ENCODE measurements around the gene SLCO3A1. TPM values are rescaled to one million over a fixed set of nuclear protein-coding genes. Genes with fewer than 3 reads are reported as not detected.

Gene SLCO3A1
- total RNA-seq, 4 donors from 2014 or later, result 4.4 to 66.2 (median 5.1) TPM

DNA sequence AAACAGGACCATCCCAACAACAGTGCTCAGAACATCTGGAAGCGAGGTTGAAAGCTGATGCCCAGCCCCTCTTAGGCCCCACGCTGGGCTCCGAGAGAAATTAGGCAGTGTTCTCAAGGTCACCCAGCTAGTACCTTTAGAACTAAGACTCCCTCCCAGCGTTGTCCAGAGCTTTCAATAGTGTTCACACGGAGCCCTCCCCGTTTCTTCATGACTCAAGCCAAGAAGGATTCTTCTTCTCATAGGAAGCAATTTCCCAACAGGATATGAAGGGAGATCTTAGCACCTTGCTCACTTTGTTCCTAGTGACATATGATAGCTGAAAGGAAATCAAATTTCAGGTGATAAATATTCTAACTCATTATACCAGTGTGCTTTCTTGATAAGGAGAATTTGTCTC is 296.0 kb downstream of the SLCO3A1 start:
- no peak for DNase-seq
- in situ Hi-C loops (cut with MboI; ENCODE audit: low pct_ligation_motif_present in 1 of 4, low pct_unique_long_range_greater_than_20kb in 1 of 4, low sequenced_read_pairs in 3 of 4) (no loop called here), intact Hi-C loops (cut with DNase I; ENCODE audit: low total_unique reads) (no loop called here)
- Histone ChIP-seq H3K4me3 (no peak overlapping the region), H3K4me1 (no peaks in the 10 kb centered on the region), H3K27ac (no peak overlapping the region), H3K27me3 (no peaks in the 10 kb centered on the region), H3K36me3 (no peaks in the 10 kb centered on the region), H3K9me3 (no peaks in the 10 kb centered on the region)
- TF ChIP-seq CTCF (IDR thresholded peaks at IDR 0.05) (no peak), POLR2AphosphoS5 (IDR thresholded peaks at IDR 0.05) (no peak), POLR2A (IDR thresholded peaks at IDR 0.05) (no peak), EP300 (IDR thresholded peaks at IDR 0.05; ENCODE audit: low read depth) (no peak)
- 95% methylated on average over 6 of the region's 6 CpGs; no CpG with 5 or more reads in 1 of the 2 donors for WGBS, 2 donors (ENCODE audit: low coverage in 1 of 2)

GRCh38 chr15:92151168-92151567 is 297.7 kb downstream of the SLCO3A1 start:
- H3K9me3 ChIP-seq, result no peaks in the 10 kb centered on the region
- H3K36me3 ChIP-seq, result no peaks in the 10 kb centered on the region
- intact Hi-C loops (cut with DNase I; ENCODE audit: low total_unique reads), result no loop called here
- no peak overlapping the region for H3K4me3 ChIP-seq
- H3K27me3 ChIP-seq, result no peaks in the 10 kb centered on the region
- TF ChIP-seq EP300 (IDR thresholded peaks at IDR 0.05; ENCODE audit: low read depth) (no peak), POLR2AphosphoS5 (IDR thresholded peaks at IDR 0.05) (no peak), CTCF (IDR thresholded peaks at IDR 0.05) (no peak), POLR2A (IDR thresholded peaks at IDR 0.05) (no peak)
- 92 to 94% methylated on average over 4 to 8 of the region's 8 CpGs for WGBS, 2 donors (ENCODE audit: low coverage in 1 of 2)
- H3K4me1 ChIP-seq, result no peaks in the 10 kb centered on the region
- in situ Hi-C loops (cut with MboI; ENCODE audit: low pct_ligation_motif_present in 1 of 4, low pct_unique_long_range_greater_than_20kb in 1 of 4, low sequenced_read_pairs in 3 of 4), result no loop called here
- DNase-seq, result no peak
- no peak overlapping the region for H3K27ac ChIP-seq

GRCh38 chr15:92151741-92152140 is 298.2 kb downstream of the SLCO3A1 start:
- no peak for TF ChIP-seq CTCF (IDR thresholded peaks at IDR 0.05)
- no peak for TF ChIP-seq POLR2A (IDR thresholded peaks at IDR 0.05)
- no peak for TF ChIP-seq EP300 (IDR thresholded peaks at IDR 0.05; ENCODE audit: low read depth)
- DNase-seq, result no peak
- in situ Hi-C loops (cut with MboI; ENCODE audit: low pct_ligation_motif_present in 1 of 4, low pct_unique_long_range_greater_than_20kb in 1 of 4, low sequenced_read_pairs in 3 of 4) (no loop called here), intact Hi-C loops (cut with DNase I; ENCODE audit: low total_unique reads) (no loop called here)
- Histone ChIP-seq H3K27ac (no peak overlapping the region), H3K27me3 (no peaks in the 10 kb centered on the region), H3K4me3 (no peak overlapping the region), H3K4me1 (no peaks in the 10 kb centered on the region), H3K36me3 (no peaks in the 10 kb centered on the region), H3K9me3 (no peaks in the 10 kb centered on the region)
- 47 to 69% methylated on average over 2 to 3 of the region's 3 CpGs for WGBS, 2 donors (ENCODE audit: low coverage in 1 of 2)

DNA sequence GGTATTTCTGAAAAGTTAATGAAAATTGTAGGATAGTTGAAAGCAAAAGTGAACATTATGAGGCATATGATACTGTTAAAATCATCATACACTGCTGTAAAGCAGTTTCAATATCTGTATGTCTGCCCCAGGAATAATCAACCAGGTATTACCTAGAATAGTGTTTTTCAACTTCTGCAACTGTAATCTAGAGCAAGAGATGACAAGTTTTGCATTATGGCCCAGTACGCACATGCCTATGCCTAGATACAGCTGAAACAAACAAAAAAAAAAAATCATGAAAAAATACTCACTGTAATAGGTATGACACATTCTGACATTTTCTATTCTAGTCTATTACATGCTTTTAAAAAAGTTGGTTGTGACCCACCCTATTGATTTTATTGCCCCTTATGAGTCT is 299.5 kb downstream of the SLCO3A1 start:
- no peaks in the 10 kb centered on the region for H3K36me3 ChIP-seq
- no peaks in the 10 kb centered on the region for H3K4me1 ChIP-seq
- H3K4me3 ChIP-seq, result no peak overlapping the region
- TF ChIP-seq EP300 (IDR thresholded peaks at IDR 0.05; ENCODE audit: low read depth) (no peak), CTCF (IDR thresholded peaks at IDR 0.05) (no peak), POLR2A (IDR thresholded peaks at IDR 0.05) (no peak), POLR2AphosphoS5 (IDR thresholded peaks at IDR 0.05) (no peak)
- H3K9me3 ChIP-seq, result no peaks in the 10 kb centered on the region
- no peak overlapping the region for H3K27ac ChIP-seq
- DNase-seq, result no peak
- 92 to 93% methylated on average over 1 of the region's 1 CpG for WGBS, 2 donors (ENCODE audit: low coverage in 1 of 2)
- no peaks in the 10 kb centered on the region for H3K27me3 ChIP-seq
- in situ Hi-C loops (cut with MboI; ENCODE audit: low pct_ligation_motif_present in 1 of 4, low pct_unique_long_range_greater_than_20kb in 1 of 4, low sequenced_read_pairs in 3 of 4) (no loop called here), intact Hi-C loops (cut with DNase I; ENCODE audit: low total_unique reads) (no loop called here)

All from transverse colon (tissue), 4 donors.